Gastroesophageal sphincter (tissue), 4 donors: ENCODE measurements around the gene NUP153. TPM values are rescaled to one million over a fixed set of nuclear protein-coding genes. Genes with fewer than 3 reads are reported as not detected.
"Not testable (repeated sequence)": the region's sequence is repeated elsewhere in the genome, so short reads cannot be mapped to it uniquely, and the experiment has no call there.

Source experiments
- ATAC-seq: fragments of 150-250 bp; one replicate; pipeline ENCODE4 v1.9.1; 2016; ENCODE audit warnings: mild to moderate bottlenecking, moderate library complexity
- H3K27ac ChIP-seq, 4 donors: fragments of 200-600 bp; sonication (generic) in 3 of 4; 1 replicate in 3 of 4; 2 replicates in 1 of 4; pipeline ENCODE4 v1.5.1; 2016 to 2019
- H3K27me3 ChIP-seq: fragments of 200-600 bp; sonication (generic); one replicate; pipeline ENCODE4 v1.5.1; 2019
- H3K36me3 ChIP-seq, 2 donors: fragments of 200-600 bp; sonication (generic); one replicate each; pipeline ENCODE4 v1.5.1; 2019; ENCODE audit warnings: control low read depth in 1 of 2
- H3K4me1 ChIP-seq, 3 donors: fragments of 200-600 bp; sonication (generic); 1 replicate in 2 of 3; 2 replicates in 1 of 3; pipeline ENCODE4 v1.5.1; 2016 to 2019; ENCODE audit warnings: control low read depth in 2 of 3
- H3K4me3 ChIP-seq, 2 donors: fragments of 200-600 bp; sonication (generic); one replicate each; pipeline ENCODE4 v1.5.1; 2019; ENCODE audit warnings: mild to moderate bottlenecking in 1 of 2, moderate library complexity in 1 of 2
- H3K9me3 ChIP-seq, 3 donors: fragments of 200-600 bp; sonication (generic); one replicate each; pipeline ENCODE4 v1.5.1; 2017 to 2019; ENCODE audit warnings: control low read depth in 2 of 3
- CTCF ChIP-seq, 4 experiments: fragments of 200-600 bp in 2 of 4; fragments of 450-650 bp in 2 of 4; sonication (generic) in 1 of 4; IDR thresholded peaks; one replicate each; pipeline ENCODE4 v1.5.1; 2017 to 2019; ENCODE audit warnings: antibody characterized with exemption in 4 of 4, mild to moderate bottlenecking in 2 of 4, moderate library complexity in 2 of 4
- EP300 ChIP-seq: sonication (generic); formaldehyde crosslinking; IDR thresholded peaks from one replicate; pipeline ENCODE4 v1.6.1; 2017; ENCODE audit warnings: antibody characterized with exemption, mild to moderate bottlenecking
- POLR2A ChIP-seq, 2 donors: fragments of 450-650 bp; IDR thresholded peaks; one replicate each; pipeline ENCODE4 v1.6.1; 2017; ENCODE audit warnings: antibody characterized with exemption in 2 of 2, mild to moderate bottlenecking in 2 of 2, moderate library complexity in 1 of 2
- POLR2AphosphoS5 ChIP-seq: sonication (generic); formaldehyde crosslinking; IDR thresholded peaks from one replicate; pipeline ENCODE4 v1.6.1; 2017; ENCODE audit warnings: antibody characterized with exemption
- WGBS, 2 donors: methylation state at CpG; one replicate each; pipeline ENCODE4 v1.1.5; 2018; ENCODE audit warnings: low coverage in 1 of 2; 5-methylcytosine and 5-hydroxymethylcytosine counted together
- total RNA-seq, 4 donors: library from RNA; depleted of rRNA; stranded (reverse); fragments of >200 nt; gene quantifications; one replicate each; pipeline ENCODE4 v1.1.0, GENCODE V29; 2016

The NUP153 gene
- total RNA-seq, 4 donors from 2014 or later = 28.8 to 41.6 (median 31.2) TPM

DNA sequence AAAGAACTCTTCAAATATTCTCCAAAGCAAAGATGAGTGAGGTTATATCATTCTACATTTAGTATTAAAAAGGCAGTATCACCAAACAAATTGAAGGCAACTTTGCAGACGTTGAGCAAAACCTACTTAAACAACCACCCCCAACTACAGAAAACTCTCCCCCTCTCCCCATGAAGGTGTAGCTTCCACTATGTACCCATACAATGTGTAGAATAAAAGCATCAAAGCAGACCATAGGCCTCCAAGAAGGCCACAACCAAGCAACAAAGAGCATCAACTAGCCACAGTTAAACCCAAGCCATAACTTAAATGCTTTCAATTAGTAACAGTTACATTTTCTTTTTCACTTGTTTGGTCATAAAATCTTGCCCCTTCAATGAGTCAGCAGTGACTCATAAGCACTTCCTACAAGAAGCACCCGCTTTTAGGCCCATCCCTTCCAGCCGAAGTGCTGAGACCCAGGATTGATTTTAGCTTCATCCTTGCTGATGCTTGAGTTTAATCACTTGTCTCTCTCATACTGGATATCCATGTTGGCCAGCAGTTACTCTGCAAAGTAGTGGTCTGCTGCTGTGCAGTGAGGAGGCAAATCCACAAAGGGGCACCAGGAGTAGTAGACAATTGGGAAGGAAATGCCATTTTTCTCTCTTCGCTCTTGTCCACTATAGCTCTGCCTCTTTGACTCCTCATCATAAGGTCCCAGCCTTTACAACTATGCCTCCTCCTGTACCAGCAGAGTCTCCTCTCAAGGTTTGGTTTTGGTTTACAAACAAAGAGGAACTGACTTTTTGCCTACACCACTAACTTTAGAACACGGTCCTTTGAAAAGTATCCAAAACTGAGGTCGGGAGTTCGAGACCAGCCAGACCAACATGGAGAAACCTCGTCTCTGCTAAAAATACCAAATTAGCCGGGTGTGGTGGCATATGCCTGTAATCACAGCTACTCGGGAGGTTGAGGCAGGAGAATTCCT lies 8.4 kb upstream of the NUP153 start:
- Histone ChIP-seq H3K36me3 (no peaks in the 10 kb centered on the region), H3K4me3 (no peak overlapping the region), H3K27ac (no peak overlapping the region), H3K27me3 (no peaks in the 10 kb centered on the region), H3K9me3 (no peaks in the 10 kb centered on the region), H3K4me1 (no peaks in the 10 kb centered on the region)
- ATAC-seq = no peak
- TF ChIP-seq CTCF (IDR thresholded peaks at IDR 0.05) (no peak), EP300 (no peak), POLR2A (IDR thresholded peaks at IDR 0.05) (no peak)
- WGBS, 2 donors = 45 to 76% methylated on average over 7 to 8 of the region's 10 CpGs

GRCh38 chr6:17714177-17714576 lies 7.5 kb upstream of the NUP153 start:
- Histone ChIP-seq H3K4me3 (no peak overlapping the region), H3K36me3 (no peaks in the 10 kb centered on the region), H3K4me1 (no peaks in the 10 kb centered on the region), H3K9me3 (no peaks in the 10 kb centered on the region), H3K27ac (no peak overlapping the region), H3K27me3 (no peaks in the 10 kb centered on the region)
- TF ChIP-seq EP300 = no peak
- TF ChIP-seq POLR2A (IDR thresholded peaks at IDR 0.05) = no peak
- no peak for TF ChIP-seq CTCF (IDR thresholded peaks at IDR 0.05)
- TF ChIP-seq POLR2AphosphoS5 = no peak
- no peak for ATAC-seq

DNA sequence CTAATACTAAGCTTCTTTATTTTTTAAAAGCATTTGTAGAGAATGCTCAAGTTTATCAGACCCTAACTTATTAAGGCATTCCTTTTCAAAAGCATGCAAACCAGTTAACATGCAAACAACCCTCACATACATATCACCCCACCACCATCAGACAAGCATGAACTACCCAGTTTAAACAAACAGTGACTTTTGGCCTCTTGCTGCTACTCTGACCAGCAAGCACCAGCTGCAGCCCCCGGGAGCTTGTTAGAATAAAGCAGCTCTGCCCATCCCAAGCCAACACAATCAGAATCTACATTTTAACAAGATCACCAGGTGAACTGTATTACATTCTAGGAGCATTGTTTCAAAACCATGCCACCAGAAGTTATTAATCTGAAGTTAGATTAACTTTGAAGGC lies 5.9 kb upstream of the NUP153 start:
- Histone ChIP-seq H3K27ac (no peak overlapping the region), H3K4me3 (no peak overlapping the region), H3K36me3 (no peaks in the 10 kb centered on the region), H3K9me3 (no peaks in the 10 kb centered on the region), H3K4me1 (peaks cover 0 to under 1% (median 0%) of the 10 kb centered on the region in 3 donors), H3K27me3 (no peaks in the 10 kb centered on the region)
- WGBS, 2 donors = 0 to 50% methylated on average over 1 of the region's 1 CpG
- no peak for TF ChIP-seq CTCF (IDR thresholded peaks at IDR 0.05)
- no peak for TF ChIP-seq POLR2AphosphoS5
- no peak for TF ChIP-seq POLR2A (IDR thresholded peaks at IDR 0.05)
- TF ChIP-seq EP300 = no peak
- ATAC-seq = no peak

DNA sequence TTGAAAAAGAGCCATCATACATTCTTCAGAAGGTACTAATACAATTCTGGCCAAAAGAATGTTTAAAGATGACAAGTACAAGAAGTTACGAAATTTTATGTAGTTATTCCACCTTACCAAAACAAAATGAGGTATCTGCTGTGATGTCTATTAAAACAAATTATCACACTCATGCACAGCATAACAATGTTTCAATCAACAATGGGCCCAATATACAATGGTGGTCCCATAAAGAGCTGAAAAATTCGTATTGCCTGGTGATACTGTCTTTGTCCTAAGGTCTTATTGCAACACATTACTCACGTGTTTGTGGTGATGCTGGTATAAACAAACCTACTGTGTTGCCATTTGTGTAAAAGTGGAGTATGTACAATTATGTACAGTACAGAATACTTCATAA lies 3.6 kb upstream of the NUP153 start:
- 71 to 75% methylated on average over 3 of the region's 3 CpGs for whole genome bisulfite sequencing, 2 donors
- TF ChIP-seq CTCF (IDR thresholded peaks at IDR 0.05) (no peak), POLR2AphosphoS5 (no peak), EP300 (no peak), POLR2A (IDR thresholded peaks at IDR 0.05) (no peak)
- Histone ChIP-seq H3K4me1 (peaks cover 0 to 7% (median 0%) of the 10 kb centered on the region in 3 donors), H3K27ac (no peak overlapping the region), H3K9me3 (no peaks in the 10 kb centered on the region), H3K27me3 (no peaks in the 10 kb centered on the region), H3K4me3 (no peak overlapping the region), H3K36me3 (no peaks in the 10 kb centered on the region)
- ATAC-seq = no peak

DNA sequence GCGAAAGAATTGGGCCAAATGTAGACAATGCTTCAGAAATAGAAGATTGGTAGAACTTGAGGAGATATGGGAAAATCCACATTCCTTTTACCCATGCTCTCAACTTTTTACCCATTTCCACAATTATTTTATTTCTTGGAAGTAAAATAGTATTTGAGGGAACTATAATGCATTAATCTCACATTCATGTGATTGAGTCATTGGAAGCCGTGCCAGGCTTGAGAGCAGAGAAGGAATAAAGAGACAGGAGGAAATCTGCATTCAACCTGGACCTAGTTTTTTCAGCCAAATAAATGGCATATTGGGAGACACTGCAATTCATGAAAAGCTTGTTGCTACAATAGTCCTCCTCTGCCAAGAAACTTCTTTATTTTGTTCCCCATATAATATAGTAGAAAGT lies 2.8 kb upstream of the NUP153 start:
- H3K27me3 ChIP-seq = no peaks in the 10 kb centered on the region
- peaks cover 0 to 13% (median 5%) of the 10 kb centered on the region in 3 donors for H3K4me1 ChIP-seq
- WGBS, 2 donors = 83 to 100% methylated on average over 1 to 2 of the region's 2 CpGs
- H3K4me3 ChIP-seq = no peak overlapping the region
- no peaks in the 10 kb centered on the region for H3K9me3 ChIP-seq
- H3K27ac ChIP-seq = no peak overlapping the region
- no peaks in the 10 kb centered on the region for H3K36me3 ChIP-seq
- ATAC-seq = no peak
- no peak for TF ChIP-seq POLR2AphosphoS5
- no peak for TF ChIP-seq POLR2A (IDR thresholded peaks at IDR 0.05)
- no peak for TF ChIP-seq EP300
- no peak for TF ChIP-seq CTCF (IDR thresholded peaks at IDR 0.05)

GRCh38 chr6:17708035-17708434 lies 1.3 kb upstream of the NUP153 start:
- not testable (repeated sequence) for H3K36me3 ChIP-seq, ATAC-seq, H3K9me3 ChIP-seq, H3K27me3 ChIP-seq, H3K27ac ChIP-seq, H3K4me3 ChIP-seq
- H3K4me1 ChIP-seq = peaks cover 0 to 27% (median 10%) of the 10 kb centered on the region in 3 donors
- WGBS, 2 donors = 91 to 94% methylated on average over 8 to 10 of the region's 12 CpGs
